TTC549 (cell line): ENCODE results near the gene HLCS.

Source experiments
- FAIRE-seq: peaks from 2 replicates; lab custom pipeline; 2012; peaks lifted over from hg19 to GRCh38; lab: Jason Lieb, UNC

HLCS gene

DNA sequence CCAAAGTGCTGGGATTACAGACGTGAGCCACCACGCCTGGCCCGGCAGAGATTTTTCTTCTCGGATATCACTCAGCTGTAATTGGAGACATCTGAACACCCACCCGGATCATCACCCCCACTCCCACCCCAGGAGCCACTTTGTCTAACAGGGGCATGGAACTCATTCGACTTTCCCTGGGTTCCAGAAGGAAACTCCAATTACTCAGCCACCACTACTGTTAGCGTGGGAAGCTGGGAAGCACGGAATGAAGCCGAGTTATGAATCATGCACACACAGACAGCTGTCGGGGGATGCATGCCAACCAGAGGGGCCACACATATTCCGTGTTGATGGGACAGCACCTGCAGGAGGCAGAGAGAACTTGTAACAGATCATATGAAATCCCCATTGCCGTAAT, 85.2 kb downstream of the HLCS start:
- FAIRE-seq = no peak

DNA sequence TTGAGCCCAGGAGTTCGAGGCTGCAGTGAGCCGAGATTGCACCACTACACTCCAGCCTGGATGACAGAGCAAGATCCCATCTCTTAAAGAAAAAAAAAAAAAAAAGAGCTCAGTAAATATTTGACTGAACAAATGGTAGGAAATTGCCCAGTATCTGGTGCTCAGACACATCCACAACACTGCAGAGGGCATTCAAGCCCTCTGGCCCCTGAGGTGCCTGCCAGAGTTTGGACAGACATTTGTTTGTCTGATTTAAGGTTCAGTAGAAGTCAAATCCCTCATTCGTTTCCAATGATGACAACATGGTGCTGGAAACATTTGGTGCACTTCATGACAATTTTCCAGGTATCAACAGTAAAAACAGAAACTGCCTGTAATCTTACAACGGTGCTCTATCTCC, 86.6 kb downstream of the HLCS start:
- FAIRE-seq = no peak

- FAIRE-seq = no peak
Observed at GRCh38 chr21:36877741-36878140, 88.7 kb downstream of the HLCS start.

DNA sequence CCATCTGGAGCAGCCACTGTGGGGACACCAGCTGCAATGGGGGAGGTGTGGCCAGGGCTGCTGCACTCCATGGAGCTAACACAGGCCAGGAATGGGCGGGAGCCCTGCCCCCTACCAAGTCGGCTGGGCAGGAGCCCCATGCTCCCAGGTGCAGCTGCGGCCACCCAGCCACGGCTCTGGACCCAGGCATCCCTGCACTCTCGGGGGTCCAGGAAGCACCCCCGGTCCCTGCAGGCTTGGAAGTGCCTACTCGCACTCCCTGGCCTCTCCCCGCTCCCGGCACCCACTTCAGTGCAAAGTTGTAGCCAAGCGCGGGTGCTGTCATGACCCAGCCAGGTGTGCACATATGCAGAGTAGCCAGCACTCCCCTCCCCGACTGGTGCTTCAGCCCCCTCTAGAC, 91.8 kb downstream of the HLCS start:
- no peak for FAIRE-seq

DNA sequence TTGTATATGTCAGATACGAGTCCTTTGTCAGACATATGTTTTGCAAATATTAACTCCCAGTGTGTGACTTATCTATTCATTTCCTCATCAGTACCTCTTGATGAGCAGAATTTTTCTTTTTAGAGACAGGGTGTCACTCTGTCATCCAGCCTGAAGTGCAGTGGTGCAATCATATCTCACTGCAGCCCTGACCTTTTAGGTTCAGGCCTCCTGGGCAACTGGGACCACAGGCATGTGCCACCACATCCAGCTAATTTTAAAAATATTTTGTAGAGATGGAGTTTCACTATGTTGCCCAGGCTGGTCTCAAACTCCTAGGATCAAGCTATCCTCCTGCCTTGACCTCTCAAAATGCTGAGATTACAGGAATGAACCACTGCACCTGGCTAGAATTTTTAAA, 93.0 kb downstream of the HLCS start:
- no peak for FAIRE-seq

DNA sequence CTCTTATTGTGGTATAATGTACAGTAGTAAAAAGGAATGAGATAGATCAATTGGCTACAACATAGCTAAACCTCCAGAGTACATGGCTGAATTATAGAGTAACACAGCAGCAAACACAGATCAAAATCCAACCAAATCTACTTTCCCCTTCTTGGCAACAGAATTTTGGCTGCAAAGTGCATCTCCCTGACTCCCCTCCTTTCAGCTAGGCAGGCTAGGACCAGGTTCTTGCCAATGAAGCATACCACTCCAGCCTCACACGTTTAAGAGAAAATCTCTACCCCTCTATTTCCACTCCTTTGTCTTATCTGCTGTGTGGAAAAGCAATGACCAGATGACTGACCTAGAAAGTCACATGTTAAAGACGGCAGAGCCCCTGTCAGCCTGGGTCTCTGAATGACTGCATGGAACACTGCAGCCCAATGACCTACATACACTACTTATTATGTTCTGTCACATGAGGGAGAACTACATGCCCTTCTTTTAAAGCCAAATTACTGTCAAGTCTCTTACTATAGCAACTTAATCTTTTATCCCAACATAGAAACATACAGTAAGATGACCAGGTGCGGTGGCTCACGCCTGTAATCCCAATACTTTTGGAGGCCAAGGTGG, 99.1 kb downstream of the HLCS start:
- no peak for FAIRE-seq

DNA sequence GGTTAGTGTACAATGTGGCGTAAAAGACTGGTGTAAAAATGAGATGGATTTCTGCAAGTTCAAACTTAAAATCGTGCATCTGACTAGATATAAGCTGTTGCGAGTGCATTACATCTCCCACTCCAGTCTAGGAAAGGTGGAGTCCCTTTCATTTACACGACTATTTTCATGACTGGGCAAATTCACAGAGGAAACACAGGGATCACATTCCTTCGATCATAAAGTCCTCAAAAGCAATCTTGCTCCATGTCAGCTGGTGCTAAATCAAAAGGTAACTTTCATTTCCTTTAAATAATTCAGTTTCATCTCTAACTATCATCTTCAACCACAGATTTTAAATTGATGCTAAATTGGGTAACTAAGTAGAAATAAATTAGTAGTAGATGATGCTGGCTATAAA, 100.0 kb downstream of the HLCS start:
- FAIRE-seq = no peak

DNA sequence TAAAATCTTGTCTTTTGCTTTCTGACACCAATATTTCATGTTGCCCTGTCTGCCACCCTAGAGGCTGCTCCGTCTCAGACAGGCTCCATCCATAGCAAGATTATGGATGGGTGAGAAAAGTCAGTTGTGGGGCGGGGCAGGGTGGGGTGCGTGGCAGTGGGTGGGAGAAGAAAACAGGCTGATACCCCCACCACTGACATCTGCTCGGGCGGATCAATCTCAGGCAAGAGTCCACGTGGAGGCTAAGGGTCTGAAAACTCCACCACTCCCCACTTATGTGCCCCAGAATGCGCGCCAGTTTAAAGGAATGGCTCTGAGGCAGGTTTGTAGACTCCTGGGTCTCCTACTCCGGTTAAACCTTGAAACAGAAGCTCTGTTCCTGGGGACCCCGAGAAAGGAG, 101.5 kb downstream of the HLCS start:
- no peak for FAIRE-seq

GRCh38 chr21:36863260-36863659, 103.2 kb downstream of the HLCS start:
- FAIRE-seq = no peak

GRCh38 chr21:36861595-36862323, 104.7 kb downstream of the HLCS start:
- FAIRE-seq = no peak

DNA sequence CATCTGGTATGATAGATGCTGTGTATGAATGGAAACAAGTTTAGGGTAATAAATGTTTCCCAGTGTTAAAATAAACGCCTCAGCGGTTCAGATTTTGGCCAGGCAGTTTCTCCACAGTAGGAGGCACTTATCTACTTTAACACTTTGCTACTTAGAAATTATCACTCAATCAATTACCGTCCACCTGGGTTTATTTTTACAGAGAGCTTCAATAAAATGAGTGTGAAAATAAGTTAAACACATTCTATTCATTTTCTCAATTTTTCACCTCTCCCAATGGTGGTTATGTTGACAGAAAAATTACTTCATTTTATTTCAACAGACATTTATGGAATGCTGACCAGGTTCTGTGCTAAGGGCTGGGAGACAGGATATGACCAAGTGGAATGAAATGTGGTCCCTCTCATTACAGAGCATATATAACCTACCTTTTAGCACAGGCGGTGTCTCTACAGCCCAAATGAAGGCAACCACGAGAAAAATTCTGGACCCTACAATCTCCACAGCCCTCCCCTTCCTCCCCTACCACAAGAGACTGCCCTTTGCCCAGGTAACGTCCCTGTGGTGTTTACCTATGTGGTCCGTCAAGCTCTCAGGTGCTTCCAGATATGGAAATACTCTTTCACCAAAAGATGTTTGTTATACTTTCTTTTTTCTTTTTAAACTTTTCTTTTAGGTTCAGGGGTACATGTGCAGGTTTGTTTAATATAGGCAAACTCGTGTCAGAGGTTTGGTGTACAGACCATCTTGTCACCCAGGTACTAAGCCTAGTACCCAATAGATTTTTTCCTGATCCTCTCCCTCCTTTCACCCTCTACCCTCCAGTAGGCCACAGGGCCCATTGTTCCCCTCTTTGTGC, 105.5 kb downstream of the HLCS start:
- FAIRE-seq = no peak

DNA sequence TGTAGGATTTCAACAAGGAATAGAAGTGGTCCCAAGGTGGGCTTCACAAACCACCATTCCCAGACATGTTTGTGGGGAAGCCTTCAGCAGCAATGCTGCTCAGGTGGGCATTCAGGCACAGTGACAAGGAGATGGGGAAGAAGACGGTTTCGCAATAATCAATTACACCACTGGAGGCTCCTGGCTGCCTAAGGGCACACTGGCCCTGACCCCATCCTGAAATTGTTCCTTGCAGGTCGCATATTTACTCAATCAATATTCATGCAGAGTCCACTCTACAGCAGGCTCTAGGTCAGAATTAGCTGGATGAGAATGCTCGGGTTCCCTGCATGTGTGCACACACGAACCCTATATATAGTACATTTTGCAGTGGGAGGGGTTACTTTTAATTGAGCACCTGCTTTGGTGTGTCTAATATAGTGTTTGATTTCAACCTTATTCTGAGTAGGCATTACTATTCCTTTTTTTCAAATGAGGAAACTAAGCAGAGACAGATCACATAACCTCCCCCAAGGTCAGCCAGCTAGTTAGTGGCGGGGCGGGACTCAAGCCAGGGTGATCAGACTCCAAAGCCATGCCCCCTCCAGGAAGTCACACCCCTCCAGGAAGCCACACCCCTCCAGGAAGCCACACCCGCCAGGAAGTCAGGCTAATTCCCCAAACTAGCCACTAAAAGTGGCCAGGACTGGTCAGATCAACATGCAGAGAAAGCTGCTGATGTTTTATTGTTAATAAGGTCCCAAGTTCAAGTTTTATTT, 106.5 kb downstream of the HLCS start:
- no peak for FAIRE-seq

GRCh38 chr21:36858320-36858957, 108.0 kb downstream of the HLCS start:
- FAIRE-seq = no peak

GRCh38 chr21:36856643-36857042, 109.8 kb downstream of the HLCS start:
- no peak for FAIRE-seq

DNA sequence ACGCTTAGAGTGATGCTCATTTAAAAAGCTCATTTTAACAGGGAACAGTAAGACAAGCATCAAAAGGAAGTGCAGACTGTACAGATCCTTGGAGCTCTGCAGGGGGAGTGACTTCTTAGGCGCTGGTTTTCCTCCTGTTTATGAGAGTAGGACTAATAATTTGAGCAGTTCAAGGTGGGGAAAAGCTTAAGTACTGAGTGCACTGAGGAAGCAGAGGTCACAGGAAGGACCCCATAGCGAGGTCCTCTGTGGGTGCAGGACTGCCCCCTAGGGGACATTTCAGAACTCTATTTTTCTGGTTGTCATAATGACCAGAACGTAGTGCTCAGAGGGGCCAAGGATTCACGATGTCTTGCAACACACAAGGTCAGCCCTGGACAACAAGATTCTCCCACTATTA, 112.1 kb downstream of the HLCS start:
- FAIRE-seq = peak; percentile 82

DNA sequence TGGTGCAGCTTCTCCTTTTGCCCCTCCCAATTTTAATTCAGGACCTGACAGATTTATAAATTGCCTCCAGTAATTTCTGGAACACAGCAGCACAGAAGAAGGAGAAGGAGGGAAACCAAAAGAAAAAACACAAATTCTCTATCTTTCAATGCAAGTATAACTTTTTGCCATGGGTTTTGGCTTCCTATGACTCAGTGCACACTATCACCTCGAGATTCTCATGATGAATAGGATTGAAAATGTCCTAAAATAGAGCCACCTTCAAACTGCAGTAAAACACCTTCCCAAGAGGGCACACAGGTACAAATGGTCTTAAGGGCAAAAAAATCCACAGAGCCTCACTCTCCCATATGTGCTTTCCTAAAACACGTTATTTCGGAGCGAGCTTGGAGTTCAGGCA, 113.6 kb downstream of the HLCS start:
- FAIRE-seq = no peak

DNA sequence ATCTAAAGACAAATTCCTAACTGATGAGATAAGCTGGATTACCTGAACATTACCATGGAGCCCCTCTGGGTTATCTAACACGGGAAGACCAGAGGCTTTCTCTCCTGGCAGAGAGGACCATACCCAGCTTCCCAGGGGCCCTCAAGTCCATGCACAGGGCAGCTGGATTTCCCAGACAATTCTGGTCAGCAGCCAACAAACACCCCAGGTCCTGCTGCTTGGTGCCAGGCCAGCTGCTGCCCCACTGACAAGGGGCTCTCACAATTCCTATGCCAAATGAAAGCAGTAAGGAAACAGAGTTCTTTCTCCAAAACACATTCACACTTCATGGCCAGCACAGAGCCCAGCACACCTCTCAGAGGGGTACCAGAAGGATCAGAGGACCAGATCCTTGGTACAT, 114.2 kb downstream of the HLCS start:
- FAIRE-seq = no peak

DNA sequence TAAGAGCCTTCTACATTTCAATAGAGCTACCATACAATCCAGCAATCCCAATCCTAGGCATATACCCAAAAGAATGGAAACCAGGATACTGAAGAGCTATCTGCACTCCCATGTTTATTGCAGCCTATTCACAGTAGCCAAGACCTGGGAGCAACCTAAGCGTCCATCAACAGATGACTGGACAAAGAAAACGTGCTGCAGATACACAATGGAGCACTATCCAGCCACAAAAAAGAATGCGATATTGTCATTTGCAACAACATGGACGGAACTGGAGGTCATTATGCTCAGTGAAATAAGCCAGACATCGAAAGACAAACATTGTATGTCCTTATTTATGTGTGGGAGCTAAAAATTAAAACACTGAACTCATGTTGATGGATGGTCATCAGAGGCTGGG, 115.3 kb downstream of the HLCS start:
- peak; percentile 97 for FAIRE-seq

DNA sequence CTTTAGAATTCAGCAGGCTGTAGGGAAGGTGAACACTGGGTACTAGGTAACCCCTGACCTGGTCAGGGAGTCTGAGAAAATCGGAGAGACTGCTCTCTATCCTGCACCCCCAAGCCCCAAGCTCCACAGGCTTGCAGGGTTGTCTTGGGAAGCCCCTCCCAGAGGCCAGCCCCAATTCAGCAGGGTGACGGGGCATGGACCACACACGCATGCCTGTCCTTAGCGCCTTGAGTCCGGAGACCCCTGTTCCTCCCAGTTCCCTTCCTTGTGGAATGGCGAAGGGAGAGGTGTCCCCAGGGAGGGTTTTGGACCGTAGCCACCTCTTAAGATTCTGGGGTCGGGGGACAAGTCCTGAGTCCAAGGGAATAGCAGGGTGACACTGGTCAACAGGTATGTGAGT, 116.1 kb downstream of the HLCS start:
- no peak for FAIRE-seq

GRCh38 chr21:36849461-36850105, 116.9 kb downstream of the HLCS start:
- peak; percentile 97 for FAIRE-seq

- FAIRE-seq = no peak
Observed at GRCh38 chr21:36848730-36849274, 117.7 kb downstream of the HLCS start.
